HG02981 (cell line): ENCODE data around the gene PHPT1.
"Not testable (repeated sequence)": the region's sequence is repeated elsewhere in the genome, so short reads cannot be mapped to it uniquely, and the experiment has no call there.

Experiments
- ATAC-seq: cut with Tn5 transposase; IDR thresholded peaks from one replicate; pipeline ENCODE4 v1.9.1; 2021; ENCODE audit warnings: mild to moderate bottlenecking, moderate library complexity; ENCODE audit not compliant: unreplicated experiment

The PHPT1 gene

GRCh38 chr9:136837146-136837855 lies 11.9 kb upstream of the PHPT1 start:
- no peak for ATAC-seq

GRCh38 chr9:136837856-136838277 lies 11.3 kb upstream of the PHPT1 start:
- not testable (repeated sequence) for ATAC-seq

- no peak for ATAC-seq
Measured at GRCh38 chr9:136838314-136839228, 10.6 kb upstream of the PHPT1 start.

GRCh38 chr9:136839229-136840139 lies 9.7 kb upstream of the PHPT1 start:
- ATAC-seq: no peak

GRCh38 chr9:136840140-136840876 lies 8.9 kb upstream of the PHPT1 start:
- ATAC-seq: no peak

GRCh38 chr9:136840877-136841645 lies 8.1 kb upstream of the PHPT1 start:
- no peak for ATAC-seq

GRCh38 chr9:136841646-136842379 lies 7.4 kb upstream of the PHPT1 start:
- not testable (repeated sequence) for ATAC-seq

GRCh38 chr9:136842380-136842948 lies 6.7 kb upstream of the PHPT1 start, which contains the start of gene AJM1:
Gene AJM1, plus strand, starts transcription at chr9:136842478. Its CDS starts 1,937 bp downstream, at chr9:136844415.
- ATAC-seq: peak; percentile 60

GRCh38 chr9:136843159-136843800 lies 5.9 kb upstream of the PHPT1 start:
- not testable (repeated sequence) for ATAC-seq

GRCh38 chr9:136843801-136844740 lies 5.1 kb upstream of the PHPT1 start:
- not testable (repeated sequence) for ATAC-seq

- ATAC-seq: no peak
Measured at GRCh38 chr9:136844761-136845464, 4.3 kb upstream of the PHPT1 start.

GRCh38 chr9:136845465-136846260 lies 3.5 kb upstream of the PHPT1 start:
- no peak for ATAC-seq

GRCh38 chr9:136846376-136847087 lies 2.7 kb upstream of the PHPT1 start:
- no peak for ATAC-seq

GRCh38 chr9:136847088-136847825 lies 2.0 kb upstream of the PHPT1 start:
- no peak for ATAC-seq
